GM12865 (cell line): ENCODE results near the gene POLR1D.
"Not testable (repeated sequence)": the region's sequence is repeated elsewhere in the genome, so short reads cannot be mapped to it uniquely, and the experiment has no call there.

Experiments
- DNase-seq: peaks from one replicate; pipeline ENCODE4 v3.0.0; 2010; ENCODE audit warnings: low read depth
- H3K4me3 ChIP-seq: 2 replicates; pipeline ENCODE4 v1.5.1; 2011; ENCODE audit warnings: mild to moderate bottlenecking, low read depth, low read length, control low read depth
- TF ChIP-seq, protein P1 (sequence below): IDR thresholded peaks from 2 replicates; pipeline ENCODE4 v1.5.1; 2011; ENCODE audit warnings: low read length, control low read depth, low read depth, inconsistent platforms; ENCODE audit not compliant: insufficient read depth; ENCODE audit errors: missing control alignments

Gene POLR1D

DNA sequence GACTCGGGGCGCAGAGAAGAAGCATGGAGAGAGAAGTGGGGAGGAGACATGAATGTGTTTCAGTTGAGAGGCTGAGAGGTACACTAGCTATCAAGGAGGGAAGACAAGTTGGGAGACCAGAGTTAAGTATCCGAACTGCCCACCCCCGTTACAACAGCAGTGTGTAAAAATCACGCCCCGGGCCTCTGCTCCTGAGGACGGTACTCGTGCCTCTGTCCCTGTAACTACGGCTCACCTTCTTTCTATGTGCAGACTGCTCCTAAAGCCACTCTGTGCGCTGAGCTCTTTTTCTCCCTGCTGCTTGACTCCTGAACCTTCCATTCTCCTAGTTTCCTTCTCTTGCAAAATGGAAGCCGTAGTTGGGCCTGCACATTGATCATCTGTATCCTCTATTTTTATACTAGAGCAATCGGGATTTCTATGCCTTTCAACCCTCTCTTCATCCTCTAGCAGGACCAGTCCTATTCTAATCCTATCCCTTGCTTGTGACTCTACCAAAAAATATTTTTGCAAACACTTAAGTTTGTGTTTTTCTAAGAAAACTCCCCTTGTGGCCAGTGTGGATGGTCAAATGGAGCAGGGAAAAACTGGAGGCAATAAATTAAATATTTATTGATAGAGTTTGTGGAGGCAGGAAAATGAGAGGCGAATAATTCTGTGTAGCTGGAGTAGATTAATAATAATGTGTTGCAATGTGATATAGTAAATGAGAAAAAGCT lies 569 bp downstream of the POLR1D start:
- TF ChIP-seq, protein P1, sequence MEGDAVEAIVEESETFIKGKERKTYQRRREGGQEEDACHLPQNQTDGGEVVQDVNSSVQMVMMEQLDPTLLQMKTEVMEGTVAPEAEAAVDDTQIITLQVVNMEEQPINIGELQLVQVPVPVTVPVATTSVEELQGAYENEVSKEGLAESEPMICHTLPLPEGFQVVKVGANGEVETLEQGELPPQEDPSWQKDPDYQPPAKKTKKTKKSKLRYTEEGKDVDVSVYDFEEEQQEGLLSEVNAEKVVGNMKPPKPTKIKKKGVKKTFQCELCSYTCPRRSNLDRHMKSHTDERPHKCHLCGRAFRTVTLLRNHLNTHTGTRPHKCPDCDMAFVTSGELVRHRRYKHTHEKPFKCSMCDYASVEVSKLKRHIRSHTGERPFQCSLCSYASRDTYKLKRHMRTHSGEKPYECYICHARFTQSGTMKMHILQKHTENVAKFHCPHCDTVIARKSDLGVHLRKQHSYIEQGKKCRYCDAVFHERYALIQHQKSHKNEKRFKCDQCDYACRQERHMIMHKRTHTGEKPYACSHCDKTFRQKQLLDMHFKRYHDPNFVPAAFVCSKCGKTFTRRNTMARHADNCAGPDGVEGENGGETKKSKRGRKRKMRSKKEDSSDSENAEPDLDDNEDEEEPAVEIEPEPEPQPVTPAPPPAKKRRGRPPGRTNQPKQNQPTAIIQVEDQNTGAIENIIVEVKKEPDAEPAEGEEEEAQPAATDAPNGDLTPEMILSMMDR: no peak
- DNase-seq: no peak
- H3K4me3 ChIP-seq: peak overlapping the region; percentile 97

DNA sequence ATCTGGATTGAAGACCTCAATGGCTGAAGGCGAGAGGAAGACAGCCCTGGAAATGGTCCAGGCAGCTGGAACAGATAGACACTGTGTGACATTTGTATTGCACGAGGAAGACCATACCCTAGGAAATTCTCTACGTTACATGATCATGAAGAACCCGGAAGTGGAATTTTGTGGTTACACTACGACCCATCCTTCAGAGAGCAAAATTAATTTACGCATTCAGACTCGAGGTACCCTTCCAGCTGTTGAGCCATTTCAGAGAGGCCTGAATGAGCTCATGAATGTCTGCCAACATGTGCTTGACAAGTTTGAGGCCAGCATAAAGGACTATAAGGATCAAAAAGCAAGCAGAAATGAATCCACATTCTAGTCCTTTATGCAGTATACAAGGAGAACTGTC lies 1.2 kb downstream of the POLR1D start:
- H3K4me3 ChIP-seq: peak overlapping the region; percentile 97
- DNase-seq: no peak
- TF ChIP-seq, protein P1: no peak

DNA sequence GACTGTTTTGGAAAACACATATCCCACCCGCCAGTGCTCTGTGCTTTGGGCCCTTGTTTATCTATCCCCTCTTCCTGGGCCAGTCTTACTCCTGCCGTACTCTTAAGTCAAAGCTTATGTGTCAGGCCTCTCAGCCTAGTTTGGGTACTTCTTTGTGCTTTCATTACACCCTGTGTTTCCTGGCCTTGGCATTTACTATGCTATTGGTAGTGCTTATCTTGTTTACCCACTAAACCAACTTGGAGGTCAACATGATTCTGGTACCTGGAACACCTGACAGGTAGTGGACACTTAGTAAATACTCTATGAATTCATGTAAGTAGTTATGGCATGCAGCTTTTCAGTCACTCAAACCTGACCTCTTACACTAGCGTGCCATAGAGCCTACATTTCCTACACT lies 2.4 kb downstream of the POLR1D start:
- TF ChIP-seq, protein P1: no peak
- H3K4me3 ChIP-seq: no peak overlapping the region
- no peak for DNase-seq

DNA sequence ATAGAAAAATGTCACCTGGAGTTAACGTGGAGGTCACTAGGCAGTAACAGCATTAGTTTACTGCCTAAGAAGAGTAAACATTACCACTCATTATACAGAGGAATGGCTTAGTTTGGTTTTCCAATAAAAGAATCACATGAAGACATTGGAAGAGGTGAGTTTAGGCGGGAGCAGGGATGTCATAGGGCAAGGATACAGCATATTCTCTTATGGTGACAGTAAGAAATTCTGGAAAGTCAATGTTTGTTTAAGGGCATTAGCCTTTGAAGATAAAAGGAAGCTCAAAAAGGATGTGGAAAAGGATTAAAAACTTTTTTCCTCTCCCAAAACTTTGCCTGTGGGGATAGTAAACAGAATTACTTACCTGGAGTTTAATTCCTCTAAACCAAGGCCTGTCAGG lies 4.1 kb downstream of the POLR1D start:
- no peak for DNase-seq
- H3K4me3 ChIP-seq: no peak overlapping the region
- TF ChIP-seq, protein P1: no peak

DNA sequence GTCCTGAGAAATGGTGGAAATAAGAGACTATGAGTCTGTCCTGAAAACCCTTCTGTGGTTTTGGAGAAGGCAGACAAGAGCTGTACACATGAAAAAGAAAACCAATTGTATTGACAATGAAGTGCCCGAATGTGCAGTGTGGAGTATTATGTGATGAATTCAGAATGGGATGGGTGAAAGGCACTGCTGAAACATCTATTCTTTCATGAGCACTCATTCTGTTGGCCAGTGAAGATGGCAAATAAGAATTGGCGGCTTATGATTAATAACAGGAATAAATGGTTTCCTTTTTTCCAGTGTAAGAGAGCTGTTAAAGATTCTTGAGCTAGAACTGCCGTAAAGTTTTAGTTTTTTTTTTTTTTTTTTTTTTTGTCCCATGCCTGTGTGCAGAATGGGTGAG lies 5.7 kb downstream of the POLR1D start:
- TF ChIP-seq, protein P1: no peak
- no peak for DNase-seq
- H3K4me3 ChIP-seq: no peak overlapping the region

DNA sequence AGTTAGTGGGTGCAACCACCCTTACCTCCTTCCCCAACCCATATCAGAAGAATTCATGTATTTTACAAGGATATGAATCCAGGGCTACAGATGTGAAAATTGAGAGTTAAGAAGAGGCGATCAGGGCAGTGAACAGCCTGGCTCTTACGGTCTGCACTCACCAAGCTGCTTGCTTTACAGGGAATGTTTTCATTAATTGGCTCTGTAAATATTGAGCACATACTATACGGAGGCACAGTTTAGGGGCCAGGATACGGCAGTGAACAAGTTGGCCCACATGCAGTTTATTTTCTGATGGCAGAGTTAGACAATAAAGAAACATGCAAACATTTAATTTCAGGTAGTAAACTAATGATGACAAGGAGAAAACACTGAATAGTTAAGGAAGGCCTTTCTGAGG lies 6.4 kb downstream of the POLR1D start:
- H3K4me3 ChIP-seq: no peak overlapping the region
- DNase-seq: no peak
- TF ChIP-seq, protein P1: no peak

DNA sequence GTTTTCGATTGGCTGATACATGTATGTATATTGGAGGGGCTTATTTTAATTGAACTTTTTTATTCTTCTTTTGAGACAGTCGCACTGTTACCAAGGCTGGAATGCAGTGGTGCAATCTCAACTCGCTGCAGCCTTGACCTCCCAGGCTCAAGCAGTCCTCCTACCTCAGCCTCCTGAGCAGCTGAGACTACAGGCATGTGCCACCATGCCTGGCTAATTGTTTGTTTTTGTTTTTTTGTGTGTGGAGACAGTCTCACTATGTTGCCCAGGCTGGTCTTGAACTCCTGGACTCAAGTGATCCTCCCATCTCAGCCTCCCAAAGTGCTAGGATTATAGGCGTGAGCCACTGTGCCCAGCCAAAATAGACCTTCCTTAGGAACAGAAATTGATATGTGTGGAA lies 7.1 kb downstream of the POLR1D start:
- not testable (repeated sequence) for DNase-seq

More for the DNA sequence above, 7.1 kb downstream of the POLR1D start:
- H3K4me3 ChIP-seq: not testable (repeated sequence)
